ENCODE results near the gene TMEM236.

- TF ChIP-seq POLR2AphosphoS5 (IDR thresholded peaks at IDR 0.05; ENCODE audit: low read depth, low read length) (no peak), TAF1 (IDR thresholded peaks at IDR 0.05; ENCODE audit: borderline replicate concordance, insufficient read depth, low read length) (no peak)
- TF ChIP-seq, protein P1, sequence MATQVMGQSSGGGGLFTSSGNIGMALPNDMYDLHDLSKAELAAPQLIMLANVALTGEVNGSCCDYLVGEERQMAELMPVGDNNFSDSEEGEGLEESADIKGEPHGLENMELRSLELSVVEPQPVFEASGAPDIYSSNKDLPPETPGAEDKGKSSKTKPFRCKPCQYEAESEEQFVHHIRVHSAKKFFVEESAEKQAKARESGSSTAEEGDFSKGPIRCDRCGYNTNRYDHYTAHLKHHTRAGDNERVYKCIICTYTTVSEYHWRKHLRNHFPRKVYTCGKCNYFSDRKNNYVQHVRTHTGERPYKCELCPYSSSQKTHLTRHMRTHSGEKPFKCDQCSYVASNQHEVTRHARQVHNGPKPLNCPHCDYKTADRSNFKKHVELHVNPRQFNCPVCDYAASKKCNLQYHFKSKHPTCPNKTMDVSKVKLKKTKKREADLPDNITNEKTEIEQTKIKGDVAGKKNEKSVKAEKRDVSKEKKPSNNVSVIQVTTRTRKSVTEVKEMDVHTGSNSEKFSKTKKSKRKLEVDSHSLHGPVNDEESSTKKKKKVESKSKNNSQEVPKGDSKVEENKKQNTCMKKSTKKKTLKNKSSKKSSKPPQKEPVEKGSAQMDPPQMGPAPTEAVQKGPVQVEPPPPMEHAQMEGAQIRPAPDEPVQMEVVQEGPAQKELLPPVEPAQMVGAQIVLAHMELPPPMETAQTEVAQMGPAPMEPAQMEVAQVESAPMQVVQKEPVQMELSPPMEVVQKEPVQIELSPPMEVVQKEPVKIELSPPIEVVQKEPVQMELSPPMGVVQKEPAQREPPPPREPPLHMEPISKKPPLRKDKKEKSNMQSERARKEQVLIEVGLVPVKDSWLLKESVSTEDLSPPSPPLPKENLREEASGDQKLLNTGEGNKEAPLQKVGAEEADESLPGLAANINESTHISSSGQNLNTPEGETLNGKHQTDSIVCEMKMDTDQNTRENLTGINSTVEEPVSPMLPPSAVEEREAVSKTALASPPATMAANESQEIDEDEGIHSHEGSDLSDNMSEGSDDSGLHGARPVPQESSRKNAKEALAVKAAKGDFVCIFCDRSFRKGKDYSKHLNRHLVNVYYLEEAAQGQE (IDR thresholded peaks at IDR 0.05; ENCODE audit: insufficient read depth in 1 of 2, low read depth in 2 of 2, low read length in 2 of 2): no peak
These were observed 41.0 kb downstream of the TMEM236 start for GRCh38 chr10:17792991-17793390.

Data from PFSK-1 (cell line).